ENCODE data around the gene SUPT3H.

The SUPT3H gene

DNA sequence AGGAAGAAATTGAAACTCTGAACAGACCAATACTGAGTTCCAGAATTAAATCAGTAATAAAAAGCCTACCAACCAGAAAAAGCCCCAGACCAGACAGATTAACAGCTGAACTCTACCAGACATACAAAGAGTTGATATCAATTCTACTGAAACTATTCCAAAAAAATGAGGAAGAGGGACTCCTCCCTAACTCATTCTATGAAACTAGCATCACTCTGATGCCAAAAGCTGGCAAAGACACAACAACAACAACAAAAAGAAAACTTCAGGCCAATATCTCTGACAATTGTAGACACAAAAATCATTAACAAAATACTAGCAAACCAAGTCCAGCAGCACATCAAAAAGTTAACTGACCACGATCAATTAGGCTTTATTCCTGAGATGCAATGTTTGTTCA lies 295.6 kb downstream of the SUPT3H start:
- no peaks in the 10 kb centered on the region for H3K36me3 ChIP-seq (ENCODE audit: control insufficient read depth in 2 of 2, insufficient read depth in 2 of 2, low read length in 2 of 2)
- no peak overlapping the region for H3K9ac ChIP-seq (ENCODE audit: low read depth in 1 of 2, low read length in 2 of 2)
- H3K4me1 ChIP-seq (ENCODE audit: control insufficient read depth in 2 of 2, insufficient read depth in 2 of 2, low read length in 2 of 2), result no peaks in the 10 kb centered on the region
- no peak overlapping the region for H3K4me3 ChIP-seq (ENCODE audit: low read length in 2 of 2)
- H3K9me3 ChIP-seq (ENCODE audit: control insufficient read depth in 2 of 2, low read length in 2 of 2), result no peaks in the 10 kb centered on the region
- H3K27me3 ChIP-seq (ENCODE audit: control insufficient read depth in 2 of 2, insufficient read depth in 2 of 2, low read length in 2 of 2), result no peaks in the 10 kb centered on the region
- no peak overlapping the region for H3K27ac ChIP-seq (ENCODE audit: low read depth in 2 of 2, low read length in 2 of 2)

GRCh38 chr6:45081634-45082033 lies 296.1 kb downstream of the SUPT3H start:
- H3K27ac ChIP-seq (ENCODE audit: low read depth in 2 of 2, low read length in 2 of 2), result no peak overlapping the region
- H3K9ac ChIP-seq (ENCODE audit: low read depth in 1 of 2, low read length in 2 of 2), result no peak overlapping the region

GRCh38 chr6:45078432-45078831 lies 299.3 kb downstream of the SUPT3H start:
- H3K36me3 ChIP-seq (ENCODE audit: control insufficient read depth in 2 of 2, insufficient read depth in 2 of 2, low read length in 2 of 2), result no peaks in the 10 kb centered on the region
- no peak overlapping the region for H3K4me3 ChIP-seq (ENCODE audit: low read length in 2 of 2)
- no peaks in the 10 kb centered on the region for H3K9me3 ChIP-seq (ENCODE audit: control insufficient read depth in 2 of 2, low read length in 2 of 2)
- peaks cover 0 to 2% of the 10 kb centered on the region in 2 donors for H3K4me1 ChIP-seq (ENCODE audit: control insufficient read depth in 2 of 2, insufficient read depth in 2 of 2, low read length in 2 of 2)
- no peak overlapping the region for H3K9ac ChIP-seq (ENCODE audit: low read depth in 1 of 2, low read length in 2 of 2)
- H3K27ac ChIP-seq (ENCODE audit: low read depth in 2 of 2, low read length in 2 of 2), result no peak overlapping the region
- H3K27me3 ChIP-seq (ENCODE audit: control insufficient read depth in 2 of 2, insufficient read depth in 2 of 2, low read length in 2 of 2), result no peaks in the 10 kb centered on the region

More at GRCh38 chr6:45081634-45082033, 296.1 kb downstream of the SUPT3H start:
- no peaks in the 10 kb centered on the region for H3K9me3 ChIP-seq (ENCODE audit: control insufficient read depth in 2 of 2, low read length in 2 of 2)
- H3K4me3 ChIP-seq (ENCODE audit: low read length in 2 of 2), result no peak overlapping the region
- H3K27me3 ChIP-seq (ENCODE audit: control insufficient read depth in 2 of 2, insufficient read depth in 2 of 2, low read length in 2 of 2), result no peaks in the 10 kb centered on the region
- H3K4me1 ChIP-seq (ENCODE audit: control insufficient read depth in 2 of 2, insufficient read depth in 2 of 2, low read length in 2 of 2), result no peaks in the 10 kb centered on the region
- no peaks in the 10 kb centered on the region for H3K36me3 ChIP-seq (ENCODE audit: control insufficient read depth in 2 of 2, insufficient read depth in 2 of 2, low read length in 2 of 2)

DNA sequence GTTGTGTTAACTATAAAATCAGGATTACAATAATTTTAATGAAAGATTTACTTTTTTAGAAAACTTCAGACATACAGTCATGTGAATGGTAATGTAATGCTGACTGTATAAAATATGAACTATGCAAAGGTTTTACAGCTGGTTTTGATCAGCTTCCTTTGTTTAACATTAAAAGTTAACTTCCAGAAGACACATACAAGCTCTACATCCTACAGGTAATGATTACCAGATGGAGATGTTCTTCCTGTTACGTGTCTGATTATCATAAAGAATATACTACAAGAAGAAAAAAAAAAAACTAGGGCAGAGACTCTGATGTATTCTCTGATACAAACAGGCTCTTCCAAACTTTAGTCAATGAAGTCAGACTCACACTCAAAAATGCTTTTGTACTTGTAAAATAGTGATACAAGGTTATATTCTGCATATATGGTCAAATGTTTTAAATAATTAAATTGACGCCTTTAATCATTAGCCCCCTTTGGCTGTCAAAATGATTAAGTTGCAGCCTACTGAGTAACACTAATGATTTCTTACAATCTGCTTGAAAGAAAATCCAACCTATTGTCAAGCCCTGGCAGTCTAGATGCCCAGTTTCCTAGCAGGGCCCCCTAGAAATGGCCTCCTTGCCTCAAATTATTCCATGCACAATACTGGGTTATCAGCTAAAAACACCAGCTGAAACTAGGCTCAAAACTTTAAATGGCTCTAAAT lies 301.4 kb downstream of the SUPT3H start:
- Histone ChIP-seq H3K27me3 (ENCODE audit: control insufficient read depth in 2 of 2, insufficient read depth in 2 of 2, low read length in 2 of 2) (no peaks in the 10 kb centered on the region), H3K9ac (ENCODE audit: low read depth in 1 of 2, low read length in 2 of 2) (no peak overlapping the region), H3K9me3 (ENCODE audit: control insufficient read depth in 2 of 2, low read length in 2 of 2) (no peaks in the 10 kb centered on the region), H3K27ac (ENCODE audit: low read depth in 2 of 2, low read length in 2 of 2) (no peak overlapping the region), H3K4me3 (ENCODE audit: low read length in 2 of 2) (no peak overlapping the region), H3K4me1 (ENCODE audit: control insufficient read depth in 2 of 2, insufficient read depth in 2 of 2, low read length in 2 of 2) (peaks cover 0 to 2% of the 10 kb centered on the region in 2 donors), H3K36me3 (ENCODE audit: control insufficient read depth in 2 of 2, insufficient read depth in 2 of 2, low read length in 2 of 2) (no peaks in the 10 kb centered on the region)

GRCh38 chr6:45075246-45075645 lies 302.5 kb downstream of the SUPT3H start:
- peaks cover 0 to 2% of the 10 kb centered on the region in 2 donors for H3K4me1 ChIP-seq (ENCODE audit: control insufficient read depth in 2 of 2, insufficient read depth in 2 of 2, low read length in 2 of 2)
- no peak overlapping the region for H3K4me3 ChIP-seq (ENCODE audit: low read length in 2 of 2)
- no peaks in the 10 kb centered on the region for H3K36me3 ChIP-seq (ENCODE audit: control insufficient read depth in 2 of 2, insufficient read depth in 2 of 2, low read length in 2 of 2)
- no peak overlapping the region for H3K27ac ChIP-seq (ENCODE audit: low read depth in 2 of 2, low read length in 2 of 2)
- H3K9me3 ChIP-seq (ENCODE audit: control insufficient read depth in 2 of 2, low read length in 2 of 2), result no peaks in the 10 kb centered on the region
- H3K9ac ChIP-seq (ENCODE audit: low read depth in 1 of 2, low read length in 2 of 2), result no peak overlapping the region
- no peaks in the 10 kb centered on the region for H3K27me3 ChIP-seq (ENCODE audit: control insufficient read depth in 2 of 2, insufficient read depth in 2 of 2, low read length in 2 of 2)

- H3K36me3 ChIP-seq (ENCODE audit: control insufficient read depth in 2 of 2, insufficient read depth in 2 of 2, low read length in 2 of 2), result no peaks in the 10 kb centered on the region
- H3K9me3 ChIP-seq (ENCODE audit: control insufficient read depth in 2 of 2, low read length in 2 of 2), result no peaks in the 10 kb centered on the region
- H3K4me1 ChIP-seq (ENCODE audit: control insufficient read depth in 2 of 2, insufficient read depth in 2 of 2, low read length in 2 of 2), result peaks cover 0 to 2% of the 10 kb centered on the region in 2 donors
- no peaks in the 10 kb centered on the region for H3K27me3 ChIP-seq (ENCODE audit: control insufficient read depth in 2 of 2, insufficient read depth in 2 of 2, low read length in 2 of 2)
- no peak overlapping the region for H3K4me3 ChIP-seq (ENCODE audit: low read length in 2 of 2)
- no peak overlapping the region for H3K27ac ChIP-seq (ENCODE audit: low read depth in 2 of 2, low read length in 2 of 2)
- no peak overlapping the region for H3K9ac ChIP-seq (ENCODE audit: low read depth in 1 of 2, low read length in 2 of 2)
Measured at GRCh38 chr6:45074439-45074838, 303.3 kb downstream of the SUPT3H start.

DNA sequence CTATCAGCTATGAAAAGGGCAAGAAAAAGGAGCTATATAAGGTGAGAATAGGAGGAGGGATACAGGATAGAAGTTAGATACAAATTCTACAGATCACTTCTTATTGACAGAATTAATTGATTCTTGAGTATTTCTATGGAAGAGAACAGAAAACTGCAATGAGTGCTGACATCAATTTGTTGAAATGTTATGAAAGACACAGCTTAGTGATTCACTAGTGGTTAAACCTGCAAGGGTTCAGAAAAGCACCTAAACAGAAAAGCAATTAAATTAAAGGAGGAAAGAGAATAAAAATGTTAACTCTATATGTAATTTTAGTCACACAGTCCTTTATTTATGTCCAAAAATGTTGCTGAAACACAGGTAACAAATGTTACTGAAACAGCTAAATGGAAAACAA lies 304.0 kb downstream of the SUPT3H start:
- H3K27ac ChIP-seq (ENCODE audit: low read depth in 2 of 2, low read length in 2 of 2), result no peak overlapping the region
- H3K9ac ChIP-seq (ENCODE audit: low read depth in 1 of 2, low read length in 2 of 2), result no peak overlapping the region
- H3K27me3 ChIP-seq (ENCODE audit: control insufficient read depth in 2 of 2, insufficient read depth in 2 of 2, low read length in 2 of 2), result no peaks in the 10 kb centered on the region
- H3K36me3 ChIP-seq (ENCODE audit: control insufficient read depth in 2 of 2, insufficient read depth in 2 of 2, low read length in 2 of 2), result no peaks in the 10 kb centered on the region
- H3K9me3 ChIP-seq (ENCODE audit: control insufficient read depth in 2 of 2, low read length in 2 of 2), result no peaks in the 10 kb centered on the region
- H3K4me3 ChIP-seq (ENCODE audit: low read length in 2 of 2), result no peak overlapping the region
- peaks cover 0 to 2% of the 10 kb centered on the region in 2 donors for H3K4me1 ChIP-seq (ENCODE audit: control insufficient read depth in 2 of 2, insufficient read depth in 2 of 2, low read length in 2 of 2)

- no peak overlapping the region for H3K4me3 ChIP-seq (ENCODE audit: low read length in 2 of 2)
- H3K36me3 ChIP-seq (ENCODE audit: control insufficient read depth in 2 of 2, insufficient read depth in 2 of 2, low read length in 2 of 2), result no peaks in the 10 kb centered on the region
- H3K9me3 ChIP-seq (ENCODE audit: control insufficient read depth in 2 of 2, low read length in 2 of 2), result no peaks in the 10 kb centered on the region
- H3K27ac ChIP-seq (ENCODE audit: low read depth in 2 of 2, low read length in 2 of 2), result no peak overlapping the region
- H3K27me3 ChIP-seq (ENCODE audit: control insufficient read depth in 2 of 2, insufficient read depth in 2 of 2, low read length in 2 of 2), result no peaks in the 10 kb centered on the region
- H3K4me1 ChIP-seq (ENCODE audit: control insufficient read depth in 2 of 2, insufficient read depth in 2 of 2, low read length in 2 of 2), result peaks cover 0 to 2% of the 10 kb centered on the region in 2 donors
- H3K9ac ChIP-seq (ENCODE audit: low read depth in 1 of 2, low read length in 2 of 2), result no peak overlapping the region
Measured at GRCh38 chr6:45072673-45073072, 305.1 kb downstream of the SUPT3H start.

- H3K27ac ChIP-seq (ENCODE audit: low read depth in 2 of 2, low read length in 2 of 2), result no peak overlapping the region
- H3K4me3 ChIP-seq (ENCODE audit: low read length in 2 of 2), result no peak overlapping the region
- H3K9me3 ChIP-seq (ENCODE audit: control insufficient read depth in 2 of 2, low read length in 2 of 2), result no peaks in the 10 kb centered on the region
- H3K9ac ChIP-seq (ENCODE audit: low read depth in 1 of 2, low read length in 2 of 2), result no peak overlapping the region
- H3K27me3 ChIP-seq (ENCODE audit: control insufficient read depth in 2 of 2, insufficient read depth in 2 of 2, low read length in 2 of 2), result no peaks in the 10 kb centered on the region
- peaks cover 0 to 2% of the 10 kb centered on the region in 2 donors for H3K4me1 ChIP-seq (ENCODE audit: control insufficient read depth in 2 of 2, insufficient read depth in 2 of 2, low read length in 2 of 2)
- no peaks in the 10 kb centered on the region for H3K36me3 ChIP-seq (ENCODE audit: control insufficient read depth in 2 of 2, insufficient read depth in 2 of 2, low read length in 2 of 2)
Measured at GRCh38 chr6:45072016-45072415, 305.7 kb downstream of the SUPT3H start.

DNA sequence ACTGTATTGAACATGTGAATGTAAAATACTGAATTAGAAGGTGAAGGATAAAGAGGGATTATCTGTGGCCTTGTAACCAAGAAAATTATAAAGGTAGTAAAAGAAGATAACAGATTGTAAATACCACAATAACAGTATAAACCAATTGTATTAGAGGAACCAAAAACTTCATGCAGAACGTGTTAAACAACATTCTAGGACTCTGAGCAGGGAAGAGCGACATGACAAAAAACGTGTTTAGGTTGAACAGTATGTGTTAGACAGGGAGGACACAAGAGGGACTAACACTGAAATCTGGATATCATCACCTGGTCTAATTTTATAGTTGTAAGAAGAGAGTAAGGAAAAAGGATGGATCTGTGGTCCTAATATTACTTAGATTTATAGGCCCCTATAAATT lies 308.6 kb downstream of the SUPT3H start:
- Histone ChIP-seq H3K36me3 (ENCODE audit: control insufficient read depth in 2 of 2, insufficient read depth in 2 of 2, low read length in 2 of 2) (no peaks in the 10 kb centered on the region), H3K27me3 (ENCODE audit: control insufficient read depth in 2 of 2, insufficient read depth in 2 of 2, low read length in 2 of 2) (no peaks in the 10 kb centered on the region), H3K27ac (ENCODE audit: low read depth in 2 of 2, low read length in 2 of 2) (no peak overlapping the region), H3K4me3 (ENCODE audit: low read length in 2 of 2) (no peak overlapping the region), H3K9ac (ENCODE audit: low read depth in 1 of 2, low read length in 2 of 2) (no peak overlapping the region), H3K9me3 (ENCODE audit: control insufficient read depth in 2 of 2, low read length in 2 of 2) (no peaks in the 10 kb centered on the region), H3K4me1 (ENCODE audit: control insufficient read depth in 2 of 2, insufficient read depth in 2 of 2, low read length in 2 of 2) (no peaks in the 10 kb centered on the region)
